ENCODE data around the gene TNFRSF11A.
A peak's percentile ranks its signal among the peaks of the same experiment; 100 is the strongest.

TNFRSF11A gene

GRCh38 chr18:62341473-62341872 lies 16.4 kb downstream of the TNFRSF11A start:
- H3K27me3 ChIP-seq (ENCODE audit: insufficient read depth, low read length): peaks cover 8% of the 10 kb centered on the region
- H3K4me1 ChIP-seq (ENCODE audit: insufficient read depth, low read length): peaks cover 1% of the 10 kb centered on the region
- H3K9me3 ChIP-seq (ENCODE audit: low read length): no peaks in the 10 kb centered on the region
- no peak overlapping the region for H3K4me3 ChIP-seq (ENCODE audit: low read length)
- H3K36me3 ChIP-seq (ENCODE audit: insufficient read depth, low read length): no peaks in the 10 kb centered on the region
- H2AFZ ChIP-seq (ENCODE audit: low read depth, low read length): no peak overlapping the region

DNA sequence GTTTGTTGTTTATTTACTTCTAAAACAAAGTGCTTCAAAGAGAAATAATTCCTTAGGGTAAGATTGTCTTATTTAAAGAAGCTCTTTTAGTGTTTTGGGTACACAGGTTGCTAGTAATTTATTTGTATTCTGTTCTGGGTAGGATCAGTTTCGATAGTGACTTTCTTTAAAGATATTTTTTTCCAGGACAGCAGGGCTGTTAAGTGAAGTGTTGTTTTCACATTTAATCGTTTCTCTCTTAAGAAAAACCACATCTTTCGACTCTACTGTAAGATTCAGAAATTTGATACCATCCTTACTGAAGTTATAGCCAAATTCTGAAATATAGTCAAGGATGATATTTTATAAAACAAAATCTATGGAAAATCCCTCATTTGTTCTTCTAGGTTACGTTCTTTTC lies 17.8 kb downstream of the TNFRSF11A start:
- peaks cover 8% of the 10 kb centered on the region for H3K27me3 ChIP-seq (ENCODE audit: insufficient read depth, low read length)
- no peak overlapping the region for H2AFZ ChIP-seq (ENCODE audit: low read depth, low read length)
- no peak overlapping the region for H3K4me3 ChIP-seq (ENCODE audit: low read length)
- H3K36me3 ChIP-seq (ENCODE audit: insufficient read depth, low read length): no peaks in the 10 kb centered on the region
- H3K9me3 ChIP-seq (ENCODE audit: low read length): no peaks in the 10 kb centered on the region
- peaks cover 10% of the 10 kb centered on the region for H3K4me1 ChIP-seq (ENCODE audit: insufficient read depth, low read length)

- H3K36me3 ChIP-seq (ENCODE audit: insufficient read depth, low read length): no peaks in the 10 kb centered on the region
- peaks cover 5% of the 10 kb centered on the region for H3K27me3 ChIP-seq (ENCODE audit: insufficient read depth, low read length)
- H2AFZ ChIP-seq (ENCODE audit: low read depth, low read length): no peak overlapping the region
- no peak overlapping the region for H3K4me3 ChIP-seq (ENCODE audit: low read length)
- H3K4me1 ChIP-seq (ENCODE audit: insufficient read depth, low read length): peaks cover 10% of the 10 kb centered on the region
- no peaks in the 10 kb centered on the region for H3K9me3 ChIP-seq (ENCODE audit: low read length)
Observed at GRCh38 chr18:62343316-62343715, 18.2 kb downstream of the TNFRSF11A start.

- Histone ChIP-seq H3K9me3 (ENCODE audit: low read length) (no peaks in the 10 kb centered on the region), H3K4me3 (ENCODE audit: low read length) (no peak overlapping the region), H3K4me1 (ENCODE audit: insufficient read depth, low read length) (peaks cover 10% of the 10 kb centered on the region), H3K36me3 (ENCODE audit: insufficient read depth, low read length) (no peaks in the 10 kb centered on the region), H2AFZ (ENCODE audit: low read depth, low read length) (no peak overlapping the region), H3K27me3 (ENCODE audit: insufficient read depth, low read length) (no peaks in the 10 kb centered on the region)
Observed at GRCh38 chr18:62345909-62346308, 20.8 kb downstream of the TNFRSF11A start.

DNA sequence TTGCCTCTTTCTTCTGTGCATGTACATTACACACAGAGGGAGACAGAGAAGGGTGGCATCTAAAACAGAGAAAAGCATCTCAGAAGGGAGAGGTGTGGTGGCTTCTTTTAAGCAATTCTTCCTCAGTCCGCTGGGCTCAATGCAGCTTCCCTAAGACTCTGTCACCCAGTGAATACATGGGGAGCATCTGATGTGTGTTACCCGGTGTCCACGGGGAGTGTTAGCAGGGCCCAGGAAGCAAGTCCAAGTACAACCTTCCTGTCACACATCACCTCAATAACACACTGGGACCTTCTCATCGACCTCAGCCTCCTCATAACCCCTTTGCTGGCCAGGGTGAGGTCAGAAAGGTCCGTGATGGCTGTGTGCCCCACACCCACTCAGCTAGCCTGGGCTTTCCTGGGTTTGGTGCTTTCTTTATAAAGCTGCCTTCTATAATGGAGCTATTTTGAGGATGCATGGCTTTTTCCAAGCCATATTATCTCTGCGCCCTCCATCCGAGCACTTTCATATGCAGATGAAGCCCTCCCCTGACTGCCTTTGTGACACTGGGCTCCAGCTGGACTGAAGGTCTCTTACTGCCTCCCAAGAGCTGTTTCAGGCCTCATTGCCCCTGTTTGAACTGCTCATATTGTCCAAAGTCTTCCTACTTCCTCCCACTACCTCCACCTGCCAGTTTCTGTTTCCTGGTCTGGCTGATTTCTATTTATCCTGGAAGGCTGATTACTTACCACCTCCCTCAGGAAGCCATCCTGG lies 21.4 kb downstream of the TNFRSF11A start:
- Histone ChIP-seq H3K27me3 (ENCODE audit: insufficient read depth, low read length) (no peaks in the 10 kb centered on the region), H3K9me3 (ENCODE audit: low read length) (no peaks in the 10 kb centered on the region), H3K4me1 (ENCODE audit: insufficient read depth, low read length) (peaks cover 10% of the 10 kb centered on the region), H3K4me3 (ENCODE audit: low read length) (no peak overlapping the region), H3K36me3 (ENCODE audit: insufficient read depth, low read length) (no peaks in the 10 kb centered on the region), H2AFZ (ENCODE audit: low read depth, low read length) (peak overlapping the region; percentile 10)

DNA sequence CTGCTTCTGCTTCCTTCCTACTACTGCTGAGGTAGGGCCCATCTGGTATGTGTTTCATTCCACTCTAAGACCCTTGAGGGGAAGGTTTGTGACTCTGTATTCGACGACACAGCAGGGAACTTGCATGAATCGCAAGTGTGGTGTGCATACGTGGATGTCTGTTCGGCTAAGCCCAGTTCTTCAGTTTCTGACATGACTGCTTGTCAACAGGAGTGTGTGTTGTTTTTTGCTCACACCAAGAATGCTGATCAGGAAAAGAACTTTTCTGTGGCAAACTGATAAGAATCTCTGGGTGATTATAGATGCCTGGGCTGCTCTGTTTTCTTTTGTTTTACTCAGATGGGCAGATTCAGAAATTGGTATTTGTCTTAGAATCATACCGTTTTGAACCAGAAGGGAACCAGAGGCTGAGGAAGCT lies 22.0 kb downstream of the TNFRSF11A start:
- H3K27me3 ChIP-seq (ENCODE audit: insufficient read depth, low read length): no peaks in the 10 kb centered on the region

GRCh38 chr18:62348474-62348873 lies 23.4 kb downstream of the TNFRSF11A start:
- H3K9me3 ChIP-seq (ENCODE audit: low read length): no peaks in the 10 kb centered on the region
- H3K27me3 ChIP-seq (ENCODE audit: insufficient read depth, low read length): no peaks in the 10 kb centered on the region
- no peak overlapping the region for H3K4me3 ChIP-seq (ENCODE audit: low read length)
- H3K4me1 ChIP-seq (ENCODE audit: insufficient read depth, low read length): peaks cover 10% of the 10 kb centered on the region
- H2AFZ ChIP-seq (ENCODE audit: low read depth, low read length): no peak overlapping the region
- H3K36me3 ChIP-seq (ENCODE audit: insufficient read depth, low read length): no peaks in the 10 kb centered on the region

More for the DNA sequence above, 22.0 kb downstream of the TNFRSF11A start:
- H3K4me1 ChIP-seq (ENCODE audit: insufficient read depth, low read length): peaks cover 10% of the 10 kb centered on the region
- no peak overlapping the region for H3K4me3 ChIP-seq (ENCODE audit: low read length)
- H3K9me3 ChIP-seq (ENCODE audit: low read length): no peaks in the 10 kb centered on the region
- H3K36me3 ChIP-seq (ENCODE audit: insufficient read depth, low read length): no peaks in the 10 kb centered on the region
- no peak overlapping the region for H2AFZ ChIP-seq (ENCODE audit: low read depth, low read length)

- Histone ChIP-seq H2AFZ (ENCODE audit: low read depth, low read length) (no peak overlapping the region), H3K27me3 (ENCODE audit: insufficient read depth, low read length) (no peaks in the 10 kb centered on the region), H3K9me3 (ENCODE audit: low read length) (no peaks in the 10 kb centered on the region), H3K4me1 (ENCODE audit: insufficient read depth, low read length) (no peaks in the 10 kb centered on the region), H3K4me3 (ENCODE audit: low read length) (no peak overlapping the region), H3K36me3 (ENCODE audit: insufficient read depth, low read length) (no peaks in the 10 kb centered on the region)
Observed at GRCh38 chr18:62353170-62353569, 28.1 kb downstream of the TNFRSF11A start.

- Histone ChIP-seq H3K9me3 (ENCODE audit: low read length) (no peaks in the 10 kb centered on the region), H3K27me3 (ENCODE audit: insufficient read depth, low read length) (no peaks in the 10 kb centered on the region), H3K4me3 (ENCODE audit: low read length) (no peak overlapping the region), H2AFZ (ENCODE audit: low read depth, low read length) (no peak overlapping the region), H3K36me3 (ENCODE audit: insufficient read depth, low read length) (no peaks in the 10 kb centered on the region), H3K4me1 (ENCODE audit: insufficient read depth, low read length) (no peaks in the 10 kb centered on the region)
Observed at GRCh38 chr18:62354151-62354550, 29.0 kb downstream of the TNFRSF11A start.

DNA sequence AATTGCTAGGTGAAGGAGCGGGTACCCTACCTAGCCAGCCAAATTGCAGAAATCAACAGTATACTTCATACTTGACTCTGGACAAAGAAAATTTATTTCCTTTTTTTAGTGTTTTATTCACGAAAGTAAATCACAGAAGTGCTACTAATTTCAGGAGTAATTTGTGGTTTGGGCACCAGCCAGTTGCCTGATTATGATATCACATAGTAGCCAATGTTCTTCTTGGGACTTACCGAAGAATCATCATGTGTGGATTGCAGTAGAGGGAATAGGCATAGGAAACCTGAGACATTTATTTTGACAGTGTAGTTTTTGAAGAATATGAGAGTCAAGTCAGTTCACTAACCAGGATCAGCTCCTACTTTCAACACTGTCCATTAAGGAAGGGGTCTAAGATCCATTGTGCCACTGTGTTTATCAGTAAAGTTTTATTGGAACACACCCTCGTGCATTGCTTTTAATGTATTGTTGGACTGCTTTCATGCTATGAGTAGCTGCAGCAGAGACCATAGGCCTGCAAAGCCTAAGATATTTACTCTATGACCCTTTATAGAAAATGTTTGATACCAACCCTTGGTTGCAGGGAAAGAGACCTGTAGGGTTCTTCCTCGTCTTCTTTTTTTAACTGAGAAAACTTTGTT lies 32.1 kb downstream of the TNFRSF11A start:
- no peaks in the 10 kb centered on the region for H3K9me3 ChIP-seq (ENCODE audit: low read length)
- no peaks in the 10 kb centered on the region for H3K4me1 ChIP-seq (ENCODE audit: insufficient read depth, low read length)
- no peak overlapping the region for H2AFZ ChIP-seq (ENCODE audit: low read depth, low read length)
- no peak overlapping the region for H3K4me3 ChIP-seq (ENCODE audit: low read length)
- no peaks in the 10 kb centered on the region for H3K36me3 ChIP-seq (ENCODE audit: insufficient read depth, low read length)
- no peaks in the 10 kb centered on the region for H3K27me3 ChIP-seq (ENCODE audit: insufficient read depth, low read length)

DNA sequence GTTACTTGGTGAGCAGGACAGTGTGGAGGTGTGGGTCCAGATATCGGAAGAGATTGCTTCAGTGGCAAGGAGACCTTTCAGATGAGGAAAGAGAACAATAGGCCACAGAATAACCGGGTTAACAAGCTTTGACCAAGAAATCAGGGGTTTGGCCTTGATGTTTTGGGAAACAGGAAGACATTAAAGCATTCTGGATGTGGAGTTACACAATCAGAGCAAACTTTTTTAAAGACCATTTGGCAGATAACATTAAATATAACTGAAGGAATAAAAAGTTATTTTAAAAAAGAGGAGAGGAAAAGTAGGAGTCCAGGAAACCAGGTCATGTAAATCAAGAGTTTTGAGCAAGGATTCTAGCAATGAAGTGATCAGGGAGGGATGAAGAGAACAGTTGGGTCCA lies 35.7 kb downstream of the TNFRSF11A start:
- no peaks in the 10 kb centered on the region for H3K9me3 ChIP-seq (ENCODE audit: low read length)
- no peak overlapping the region for H2AFZ ChIP-seq (ENCODE audit: low read depth, low read length)
- H3K36me3 ChIP-seq (ENCODE audit: insufficient read depth, low read length): no peaks in the 10 kb centered on the region
- no peaks in the 10 kb centered on the region for H3K4me1 ChIP-seq (ENCODE audit: insufficient read depth, low read length)
- H3K27me3 ChIP-seq (ENCODE audit: insufficient read depth, low read length): no peaks in the 10 kb centered on the region
- H3K4me3 ChIP-seq (ENCODE audit: low read length): no peak overlapping the region

- Histone ChIP-seq H3K27me3 (ENCODE audit: insufficient read depth, low read length) (no peaks in the 10 kb centered on the region), H3K36me3 (ENCODE audit: insufficient read depth, low read length) (no peaks in the 10 kb centered on the region), H2AFZ (ENCODE audit: low read depth, low read length) (no peak overlapping the region), H3K4me1 (ENCODE audit: insufficient read depth, low read length) (no peaks in the 10 kb centered on the region), H3K9me3 (ENCODE audit: low read length) (no peaks in the 10 kb centered on the region), H3K4me3 (ENCODE audit: low read length) (no peak overlapping the region)
Observed at GRCh38 chr18:62361288-62361687, 36.2 kb downstream of the TNFRSF11A start.

GRCh38 chr18:62364558-62364957 lies 39.4 kb downstream of the TNFRSF11A start:
- Histone ChIP-seq H3K27me3 (ENCODE audit: insufficient read depth, low read length) (no peaks in the 10 kb centered on the region), H3K9me3 (ENCODE audit: low read length) (no peaks in the 10 kb centered on the region), H2AFZ (ENCODE audit: low read depth, low read length) (no peak overlapping the region), H3K4me1 (ENCODE audit: insufficient read depth, low read length) (no peaks in the 10 kb centered on the region), H3K36me3 (ENCODE audit: insufficient read depth, low read length) (no peaks in the 10 kb centered on the region), H3K4me3 (ENCODE audit: low read length) (no peak overlapping the region)
